GM12878 (cell line): ENCODE data around the gene KIF12. TPM values are rescaled to one million over a fixed set of nuclear protein-coding genes. Genes with fewer than 3 reads are reported as not detected.

Source experiments
- ATAC-seq: fragments of 200-7000 bp; cut with Tn5 transposase; 3 replicates; pipeline ENCODE4 v1.9.1; 2020; ENCODE audit warnings: mild to moderate bottlenecking, moderate library complexity
- BruUV-seq: library from RNA; stranded (reverse); fragments of 400-500 nt; replicated peaks from 2 replicates; lab custom pipeline; 2021; lab: Mats Ljungman, UMichigan
- CTCF ChIA-PET: fragments of 300-600 bp; sonication (Branson Sonifier 250); formaldehyde crosslinking; extraction: SDS; loops from one replicate; lab custom pipeline; 2021; ENCODE audit warnings: inconsistent platforms; lab: Yijun Ruan, JAX
- POLR2A ChIA-PET: fragments of 350-600 bp; formaldehyde crosslinking; extraction: SDS; loops from one replicate; lab custom pipeline; 2021; ENCODE audit warnings: inconsistent platforms; lab: Charles Lee
- RAD21 ChIA-PET: fragments of 300-600 bp; sonication (Branson Sonifier 250); formaldehyde crosslinking; loops from one replicate; lab custom pipeline; 2023; ENCODE audit warnings: antibody characterized with exemption; ENCODE audit not compliant: unreplicated experiment; lab: Charles Lee
- SMC1A ChIA-PET: fragments of 300-600 bp; sonication (Branson Sonifier 250); formaldehyde crosslinking; loops from one replicate; lab custom pipeline; 2023; ENCODE audit not compliant: unreplicated experiment, uncharacterized antibody; lab: Charles Lee
- DNase-seq: peaks from one replicate; pipeline ENCODE4 v3.0.0-alpha.2; 2011; ENCODE audit warnings: low read depth, low spot score
- FAIRE-seq: peaks from 3 replicates; lab custom pipeline; 2011; peaks lifted over from hg19 to GRCh38; lab: Jason Lieb, UNC
- H2AFZ ChIP-seq: 2 replicates; pipeline ENCODE4 v1.6.0; 2011; ENCODE audit warnings: low read depth, low read length, control low read depth; ENCODE audit not compliant: control insufficient read depth
- H3K27ac ChIP-seq: 2 replicates; pipeline ENCODE4 v1.5.1; 2011; ENCODE audit warnings: control low read depth; ENCODE audit not compliant: control insufficient read depth, insufficient read depth
- H3K27me3 ChIP-seq, 2 experiments: replicated peaks in 1 of 2; 2 replicates each; pipeline versions ENCODE4 v1.6.0 to v1.6.1; 2011; ENCODE audit warnings: low read length in 1 of 2; ENCODE audit not compliant: control insufficient read depth in 2 of 2, insufficient read depth in 2 of 2
- H3K36me3 ChIP-seq, 2 experiments: 2 replicates each; pipeline ENCODE4 v1.5.1; 2011; ENCODE audit warnings: low read length in 1 of 2; ENCODE audit not compliant: control insufficient read depth in 2 of 2, insufficient read depth in 2 of 2
- H3K4me1 ChIP-seq: 2 replicates; pipeline ENCODE4 v1.6.1; 2011; ENCODE audit warnings: mild to moderate bottlenecking, low read length, moderate library complexity, mixed read lengths; ENCODE audit not compliant: control insufficient read depth, insufficient read depth
- H3K4me2 ChIP-seq: 2 replicates; pipeline ENCODE4 v1.6.0; 2011; ENCODE audit warnings: control low read depth; ENCODE audit not compliant: control insufficient read depth, insufficient read depth
- H3K4me3 ChIP-seq: fragments of 200-600 bp; sonication (generic); 2 replicates; pipeline ENCODE4 v1.5.1; 2016
- H3K79me2 ChIP-seq: 2 replicates; pipeline ENCODE4 v1.6.0; 2011; ENCODE audit warnings: low read length; ENCODE audit not compliant: control insufficient read depth, insufficient read depth
- H3K9ac ChIP-seq: 2 replicates; pipeline ENCODE4 v1.8.0; 2011; ENCODE audit warnings: low read length, control low read depth, mixed read lengths; ENCODE audit not compliant: control insufficient read depth, insufficient read depth
- H3K9me3 ChIP-seq: replicated peaks from 3 replicates; pipeline ENCODE4 v1.5.1; 2011; ENCODE audit warnings: mild to moderate bottlenecking, low read length; ENCODE audit not compliant: control insufficient read depth, insufficient read depth
- H4K20me1 ChIP-seq: 2 replicates; pipeline ENCODE4 v1.6.0; 2011; ENCODE audit not compliant: control insufficient read depth, insufficient read depth
- BACH1 ChIP-seq: fragments of 450-650 bp; IDR thresholded peaks from 2 replicates; pipeline ENCODE4 v1.6.1; 2017; ENCODE audit warnings: mild to moderate bottlenecking, borderline replicate concordance
- BCL11A ChIP-seq: IDR thresholded peaks from 2 replicates; pipeline ENCODE4 v1.6.1; 2011; ENCODE audit warnings: low read depth, low read length
- BMI1 ChIP-seq: fragments of 450-650 bp; IDR thresholded peaks from 2 replicates; pipeline ENCODE4 v1.6.1; 2016; ENCODE audit warnings: mild to moderate bottlenecking, moderate library complexity, borderline replicate concordance
- EED ChIP-seq: sonication (generic); IDR thresholded peaks from 2 replicates; pipeline ENCODE4 v1.6.1; 2016; ENCODE audit warnings: antibody characterized with exemption, low read depth
- EGR1 ChIP-seq, 2 experiments: IDR thresholded peaks; 1 replicate in 1 of 2; 2 replicates in 1 of 2; pipeline ENCODE4 v1.6.1; 2011 to 2012; ENCODE audit warnings: low read depth in 2 of 2, low read length in 2 of 2, borderline replicate concordance in 1 of 2, mild to moderate bottlenecking in 1 of 2, moderate library complexity in 1 of 2
- FOXK2 ChIP-seq: fragments of 450-650 bp; IDR thresholded peaks from 2 replicates; pipeline ENCODE4 v1.6.1; 2017; ENCODE audit warnings: mild to moderate bottlenecking, moderate library complexity
- IRF4 ChIP-seq: IDR thresholded peaks from 2 replicates; pipeline ENCODE4 v1.6.1; 2011; ENCODE audit warnings: low read depth, low read length
- JUND ChIP-seq: IDR thresholded peaks from 2 replicates; pipeline ENCODE4 v1.6.1; 2012; ENCODE audit warnings: low read depth, mild to moderate bottlenecking, low read length, improper control_type of control experiment, moderate library complexity
- MXI1 ChIP-seq: fragments of 150-350 bp; IDR thresholded peaks from 2 replicates; pipeline ENCODE4 v1.6.1; 2011; ENCODE audit warnings: low read depth, mild to moderate bottlenecking, inconsistent platforms, low read length, improper control_type of control experiment
- NR2F1 ChIP-seq: fragments of 450-650 bp; conservative IDR thresholded peaks from 2 replicates; pipeline ENCODE4 v1.6.1; 2017; ENCODE audit warnings: mild to moderate bottlenecking
- PAX5 ChIP-seq: IDR thresholded peaks from 2 replicates; pipeline ENCODE4 v1.6.1; 2011; ENCODE audit warnings: low read depth, low read length, borderline replicate concordance
- PKNOX1 ChIP-seq: fragments of 450-650 bp; IDR thresholded peaks from 2 replicates; pipeline ENCODE4 v1.6.1; 2016; ENCODE audit warnings: mild to moderate bottlenecking
- SMC3 ChIP-seq: IDR thresholded peaks from 2 replicates; pipeline ENCODE4 v1.6.1; 2011; ENCODE audit warnings: low read length, improper control_type of control experiment, borderline replicate concordance
- SP1 ChIP-seq: IDR thresholded peaks from one replicate; pipeline ENCODE4 v1.6.1; 2011; ENCODE audit warnings: low read depth, low read length
- TBL1XR1 ChIP-seq: IDR thresholded peaks from 2 replicates; pipeline ENCODE4 v1.6.1; 2012; ENCODE audit warnings: low read depth, low read length, improper control_type of control experiment
- WRNIP1 ChIP-seq: IDR thresholded peaks from 2 replicates; pipeline ENCODE4 v1.6.1; 2011; ENCODE audit warnings: low read depth, low read length, improper control_type of control experiment, borderline replicate concordance
- WGBS: methylation state at CpG from one replicate; pipeline ENCODE4 v1.1.6; 2016; ENCODE audit warnings: low lambda C conversion rate; ENCODE audit not compliant: insufficient replicate concordance, insufficient coverage; ENCODE audit errors: missing lambda C conversion rate; 5-methylcytosine and 5-hydroxymethylcytosine counted together
- in situ Hi-C: fragments of 300-500 bp; cut with MboI; formaldehyde crosslinking; loops from 9 replicates; pipeline ENCODE4 v1.14.3; 2018; ENCODE audit warnings: mixed read lengths
- intact Hi-C: fragments of 100-400 bp; cut with micrococcal nuclease; formaldehyde crosslinking; loops from one replicate; pipeline ENCODE4 v1.14.2; 2022; ENCODE audit not compliant: unreplicated experiment
- polyA plus RNA-seq, 11 experiments: library from polyadenylated mRNA; depleted of rRNA in 4 of 11; unstranded in 6 of 11; stranded (reverse) in 5 of 11; fragments of >200 nt; fragmentation: Nextera tagmentation in 4 of 11; fragmentation: Illumina TruSeq in 1 of 11; extraction: Ambion mirVana in 4 of 11; extraction: Trizol in 1 of 11; gene quantifications; 1 replicate in 1 of 11; 2 replicates in 10 of 11; pipeline versions ENCODE4 v1.2.1 to v1.2.3, GENCODE V29; 2011 to 2016; ENCODE audit warnings: inconsistent platforms in 2 of 11, missing spikeins in 2 of 11, low read depth in 1 of 11
- total RNA-seq, 4 experiments: library from RNA; depleted of rRNA in 3 of 4; stranded (reverse); fragments of >200 nt in 3 of 4; fragmentation: Illumina TruSeq in 1 of 4; extraction: Trizol in 1 of 4; gene quantifications; 2 replicates each; pipeline versions ENCODE4 v1.2.1 to v1.2.3, GENCODE V29; 2013 to 2021
- TF ChIP-seq, protein P1 (sequence below): fragments of 450-650 bp; IDR thresholded peaks from 2 replicates; pipeline ENCODE4 v1.6.1; 2017; ENCODE audit warnings: mild to moderate bottlenecking

Gene KIF12
- total and polyA plus RNA-seq, 10 of the 15 experiments (the other 5 are each of a cell fraction or from before 2014, with no cell fraction given), result not detected

- TF ChIP-seq SMC3, result no peak
- no peak for TF ChIP-seq MXI1
- no peak for TF ChIP-seq EGR1 (IDR thresholded peaks at IDR 0.05; ENCODE audit: borderline replicate concordance in 1 of 2, low read depth in 2 of 2, low read length in 2 of 2)
- TF ChIP-seq, protein P1, sequence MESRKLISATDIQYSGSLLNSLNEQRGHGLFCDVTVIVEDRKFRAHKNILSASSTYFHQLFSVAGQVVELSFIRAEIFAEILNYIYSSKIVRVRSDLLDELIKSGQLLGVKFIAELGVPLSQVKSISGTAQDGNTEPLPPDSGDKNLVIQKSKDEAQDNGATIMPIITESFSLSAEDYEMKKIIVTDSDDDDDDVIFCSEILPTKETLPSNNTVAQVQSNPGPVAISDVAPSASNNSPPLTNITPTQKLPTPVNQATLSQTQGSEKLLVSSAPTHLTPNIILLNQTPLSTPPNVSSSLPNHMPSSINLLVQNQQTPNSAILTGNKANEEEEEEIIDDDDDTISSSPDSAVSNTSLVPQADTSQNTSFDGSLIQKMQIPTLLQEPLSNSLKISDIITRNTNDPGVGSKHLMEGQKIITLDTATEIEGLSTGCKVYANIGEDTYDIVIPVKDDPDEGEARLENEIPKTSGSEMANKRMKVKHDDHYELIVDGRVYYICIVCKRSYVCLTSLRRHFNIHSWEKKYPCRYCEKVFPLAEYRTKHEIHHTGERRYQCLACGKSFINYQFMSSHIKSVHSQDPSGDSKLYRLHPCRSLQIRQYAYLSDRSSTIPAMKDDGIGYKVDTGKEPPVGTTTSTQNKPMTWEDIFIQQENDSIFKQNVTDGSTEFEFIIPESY, result no peak
- TF ChIP-seq EED, result no peak
- no peak for TF ChIP-seq PAX5
These were observed 22.6 kb downstream of the KIF12 start (continued) for GRCh38 chr9:114076237-114077161.

- POLR2A ChIA-PET, result no interaction called here
- no peak for DNase-seq
- no peaks in the 10 kb centered on the region for H3K36me3 ChIP-seq
- no peaks in the 10 kb centered on the region; the same call in 2 of the 3 replicates for H3K9me3 ChIP-seq
- in situ Hi-C loops (loop anchor here (25.0 kb wide), 1 partner anchor 212 kb away; no protein-coding TSS in a partner anchor), intact Hi-C loops (no loop called here)
- RAD21 ChIA-PET, result no interaction called here
- H3K79me2 ChIP-seq, result no peaks in the 10 kb centered on the region
- no peak for FAIRE-seq
- SMC1A ChIA-PET, result no interaction called here
- H3K4me1 ChIP-seq, result no peaks in the 10 kb centered on the region
- no peaks in the 10 kb centered on the region; a peak in 1 of 4 replicates for H3K27me3 ChIP-seq
- no peak overlapping the region for H2AFZ ChIP-seq
- H3K9ac ChIP-seq, result no peak overlapping the region
- ATAC-seq, result no peak
- WGBS, result 2% methylated on average over 4 of the region's 4 CpGs
- no peak overlapping the region for H3K4me3 ChIP-seq
- no peaks in the 10 kb centered on the region for H4K20me1 ChIP-seq
- no peak overlapping the region for H3K27ac ChIP-seq
- CTCF ChIA-PET, result no interaction called here
- no peak overlapping the region for H3K4me2 ChIP-seq
- BruUV-seq, result no TSS peak
- TF ChIP-seq FOXK2, result no peak
- TF ChIP-seq TBL1XR1, result no peak
- no peak for TF ChIP-seq IRF4
- no peak for TF ChIP-seq JUND
- no peak for TF ChIP-seq BCL11A
- no peak for TF ChIP-seq BMI1
- TF ChIP-seq SP1, result no peak
- no peak for TF ChIP-seq PKNOX1
- no peak for TF ChIP-seq BACH1
- no peak for TF ChIP-seq NR2F1
- TF ChIP-seq WRNIP1, result no peak
- TF ChIP-seq, protein P1, result no peak
These were observed 23.5 kb downstream of the KIF12 start for GRCh38 chr9:114075602-114076001.
